MM.1S (cell line): ENCODE measurements around the gene PRICKLE1.

ENCODE experiments used
- DNase-seq: peaks from one replicate; pipeline ENCODE4 v3.0.0-alpha.2; 2015
- H2AFZ ChIP-seq: fragments of 300-600 bp; sonication (generic); 2 replicates; pipeline ENCODE4 v1.6.0; 2016; ENCODE audit warnings: antibody characterized with exemption, low read length
- H3F3A ChIP-seq: fragments of 300-600 bp; sonication (generic); 2 replicates; pipeline ENCODE4 v1.6.1; 2016; ENCODE audit warnings: mild to moderate bottlenecking, antibody characterized with exemption, low read length, moderate library complexity, mixed read lengths; ENCODE audit not compliant: insufficient read depth
- H3K27ac ChIP-seq: fragments of 300-600 bp; sonication (generic); 2 replicates; pipeline ENCODE4 v1.5.1; 2016; ENCODE audit warnings: mild to moderate bottlenecking, low read length
- H3K27me3 ChIP-seq: fragments of 300-600 bp; sonication (generic); replicated peaks from 2 replicates; pipeline ENCODE4 v1.6.0; 2016; ENCODE audit warnings: low read length; ENCODE audit not compliant: insufficient read depth
- H3K36me3 ChIP-seq: fragments of 300-600 bp; sonication (generic); replicated peaks from 2 replicates; pipeline ENCODE4 v1.6.1; 2016; ENCODE audit warnings: mild to moderate bottlenecking, low read length, mixed read lengths; ENCODE audit not compliant: insufficient read depth
- H3K4me1 ChIP-seq: fragments of 300-600 bp; sonication (generic); 2 replicates; pipeline ENCODE4 v1.6.1; 2016; ENCODE audit warnings: low read length, mixed read lengths
- H3K4me2 ChIP-seq: fragments of 300-600 bp; sonication (generic); 2 replicates; pipeline ENCODE4 v1.6.0; 2016; ENCODE audit warnings: low read depth, low read length
- H3K4me3 ChIP-seq: fragments of 300-600 bp; sonication (generic); 2 replicates; pipeline ENCODE4 v1.5.1; 2016; ENCODE audit warnings: low read length, mixed read lengths
- H3K79me2 ChIP-seq: fragments of 300-600 bp; sonication (generic); 2 replicates; pipeline ENCODE4 v1.6.1; 2016; ENCODE audit warnings: mixed run types, low read length, mixed read lengths
- H3K9ac ChIP-seq: fragments of 300-600 bp; sonication (generic); 2 replicates; pipeline ENCODE4 v1.6.1; 2016; ENCODE audit warnings: low read length, mixed read lengths
- H3K9me2 ChIP-seq: fragments of 300-600 bp; sonication (generic); replicated peaks from 2 replicates; pipeline ENCODE4 v1.6.1; 2016; ENCODE audit warnings: mild to moderate bottlenecking, low read length, mixed read lengths; ENCODE audit not compliant: insufficient read depth
- H3K9me3 ChIP-seq: fragments of 300-600 bp; sonication (generic); replicated peaks from 2 replicates; pipeline ENCODE4 v1.6.1; 2016; ENCODE audit warnings: mild to moderate bottlenecking, low read length, mixed read lengths; ENCODE audit not compliant: insufficient read depth
- H4K20me1 ChIP-seq: fragments of 300-600 bp; sonication (generic); 2 replicates; pipeline ENCODE4 v1.6.1; 2016; ENCODE audit warnings: mild to moderate bottlenecking, low read length, moderate library complexity, mixed read lengths; ENCODE audit not compliant: insufficient read depth
- CTCF ChIP-seq: fragments of 300-600 bp; sonication (generic); IDR thresholded peaks from 2 replicates; pipeline ENCODE4 v1.5.1; 2016; ENCODE audit warnings: antibody characterized with exemption, low read length, mixed read lengths
- EZH2 ChIP-seq: fragments of 300-600 bp; sonication (generic); optimal IDR thresholded peaks from 2 replicates; pipeline ENCODE3; 2017; ENCODE audit warnings: low read depth, mild to moderate bottlenecking, antibody characterized with exemption, low read length, mixed read lengths
- EZH2phosphoT487 ChIP-seq: fragments of 300-600 bp; sonication (generic); IDR thresholded peaks from 2 replicates; pipeline ENCODE4 v1.6.1; 2018; ENCODE audit warnings: antibody characterized with exemption, low read length

The PRICKLE1 gene

DNA sequence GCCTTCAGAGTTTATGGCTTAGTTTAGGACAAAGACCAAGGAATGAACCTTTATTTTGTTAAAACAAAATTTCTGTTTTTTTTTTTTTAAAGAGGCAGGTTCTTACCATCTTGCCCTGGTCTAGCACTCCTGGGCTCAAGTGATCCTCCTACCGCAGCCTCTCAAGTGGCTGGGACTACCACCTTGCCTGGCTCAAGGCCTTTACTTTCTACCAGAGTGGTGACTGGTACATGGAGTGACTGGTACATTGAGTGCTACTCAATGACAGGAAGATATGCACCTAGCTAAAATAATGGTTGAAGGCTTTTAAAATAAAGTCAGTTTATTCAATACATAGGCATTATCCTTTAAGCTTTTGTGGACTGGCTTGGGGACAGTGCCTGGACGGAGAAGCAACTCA lies 32.6 kb downstream of the PRICKLE1 start:
- no peak for TF ChIP-seq EZH2phosphoT487
- no peak for TF ChIP-seq CTCF
- TF ChIP-seq EZH2: no peak
- H3K36me3 ChIP-seq: no peaks in the 10 kb centered on the region
- H3K9me3 ChIP-seq: no peaks in the 10 kb centered on the region
- no peaks in the 10 kb centered on the region for H3K4me1 ChIP-seq
- no peak overlapping the region for H3K27ac ChIP-seq
- no peak overlapping the region for H3K9ac ChIP-seq
- no peak overlapping the region for H3K4me2 ChIP-seq
- H2AFZ ChIP-seq: no peak overlapping the region
- no peak overlapping the region for H3K4me3 ChIP-seq
- DNase-seq: no peak
- H3K9me2 ChIP-seq: no peaks in the 10 kb centered on the region
- H3K79me2 ChIP-seq: no peaks in the 10 kb centered on the region
- no peaks in the 10 kb centered on the region for H3F3A ChIP-seq
- H4K20me1 ChIP-seq: no peaks in the 10 kb centered on the region
- no peaks in the 10 kb centered on the region for H3K27me3 ChIP-seq

DNA sequence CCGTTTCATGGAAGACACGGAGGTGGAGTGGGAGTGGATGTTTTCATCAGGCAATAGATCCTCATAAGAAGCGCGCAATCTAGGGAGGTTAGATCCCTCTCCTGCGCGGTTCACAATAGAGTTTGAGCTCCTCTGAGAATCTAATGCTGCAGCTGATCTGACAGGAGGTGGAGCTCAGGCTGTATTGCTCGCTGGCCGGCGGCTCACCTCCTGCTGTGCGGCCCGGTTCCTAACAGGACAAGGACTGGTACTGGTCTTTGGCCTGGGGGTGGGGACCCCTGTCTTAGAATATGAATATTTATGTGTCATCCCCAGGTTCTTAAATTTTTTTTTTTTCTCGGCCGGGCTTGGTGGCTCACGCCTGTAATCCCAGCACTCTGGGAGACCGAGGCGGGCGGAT lies 36.7 kb downstream of the PRICKLE1 start:
- no peaks in the 10 kb centered on the region for H3K79me2 ChIP-seq

DNA sequence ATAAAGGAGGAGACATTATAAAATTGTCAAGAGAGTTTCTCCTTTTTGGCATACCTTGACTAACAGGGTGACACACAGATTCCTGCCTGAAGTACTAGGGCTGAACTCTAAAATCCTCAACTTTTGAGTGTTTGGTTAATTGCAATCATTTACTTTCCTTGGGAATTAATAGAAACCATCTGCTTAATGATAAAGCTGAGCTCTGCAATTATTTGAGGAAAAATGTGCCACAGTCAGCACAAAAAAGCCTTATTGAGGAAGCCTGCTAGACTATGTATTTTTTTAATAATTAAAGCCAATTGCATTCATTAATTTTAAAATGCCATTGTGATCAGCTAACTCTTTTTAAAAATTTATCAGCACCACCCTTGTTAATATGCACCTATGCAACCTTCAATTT lies 38.7 kb downstream of the PRICKLE1 start:
- peaks cover 10% of the 10 kb centered on the region for H3K4me1 ChIP-seq
- H3K27ac ChIP-seq: no peak overlapping the region
- no peak overlapping the region for H3K4me3 ChIP-seq
- H3K27me3 ChIP-seq: no peaks in the 10 kb centered on the region
- TF ChIP-seq CTCF: no peak
- no peak for TF ChIP-seq EZH2
- no peak for TF ChIP-seq EZH2phosphoT487
- H2AFZ ChIP-seq: no peak overlapping the region
- no peak for DNase-seq
- no peak overlapping the region for H3K9ac ChIP-seq
- H3K36me3 ChIP-seq: no peaks in the 10 kb centered on the region
- no peaks in the 10 kb centered on the region for H4K20me1 ChIP-seq
- no peak overlapping the region for H3K4me2 ChIP-seq
- no peaks in the 10 kb centered on the region for H3K9me3 ChIP-seq
- H3K79me2 ChIP-seq: no peaks in the 10 kb centered on the region
- peaks cover 8% of the 10 kb centered on the region; the same call in 1 of the 2 replicates for H3F3A ChIP-seq
- H3K9me2 ChIP-seq: no peaks in the 10 kb centered on the region

More for the DNA sequence above, 36.7 kb downstream of the PRICKLE1 start:
- Histone ChIP-seq H3K4me1 (no peaks in the 10 kb centered on the region), H4K20me1 (no peaks in the 10 kb centered on the region), H3K9me2 (no peaks in the 10 kb centered on the region), H3F3A (no peaks in the 10 kb centered on the region), H3K27me3 (no peaks in the 10 kb centered on the region), H3K9ac (no peak overlapping the region), H3K9me3 (no peaks in the 10 kb centered on the region), H3K4me2 (no peak overlapping the region), H3K4me3 (no peak overlapping the region), H3K27ac (no peak overlapping the region), H3K36me3 (no peaks in the 10 kb centered on the region), H2AFZ (no peak overlapping the region)
- TF ChIP-seq EZH2 (no peak), EZH2phosphoT487 (no peak), CTCF (no peak)
- DNase-seq: no peak
